Heart left ventricle (tissue), 16 donors: Measurements from ENCODE around the gene TEX13B. TPM values are rescaled to one million over a fixed set of nuclear protein-coding genes. Genes with fewer than 3 reads are reported as not detected.
A peak's percentile ranks its signal among the peaks of the same experiment; 100 is the strongest.

ENCODE experiments used
- ATAC-seq, 4 donors: fragments of 200-7000 bp; cut with Tn5 transposase; one replicate each; pipeline ENCODE4 v1.9.1; 2020 to 2022; ENCODE audit warnings: moderate library complexity in 4 of 4, mild to moderate bottlenecking in 3 of 4, moderate number of reproducible peaks in 1 of 4
- DNase-seq, 5 donors: peaks; one replicate each; pipeline ENCODE4 v3.0.0-alpha.2; 2020
- H3K27ac ChIP-seq, 12 donors: fragments of 200-600 bp; sonication (generic) in 4 of 12; one replicate each; pipeline versions ENCODE4 v1.5.0 to v1.8.0; 2016 to 2022; ENCODE audit warnings: mild to moderate bottlenecking in 2 of 12
- H3K27me3 ChIP-seq, 9 donors: fragments of 200-600 bp; sonication (generic) in 2 of 9; one replicate each; pipeline versions ENCODE4 v1.5.1 to v1.8.0; 2016 to 2022; ENCODE audit warnings: mild to moderate bottlenecking in 3 of 9
- H3K36me3 ChIP-seq, 9 donors: fragments of 200-600 bp; sonication (generic) in 2 of 9; one replicate each; pipeline versions ENCODE4 v1.5.0 to v1.8.0; 2018 to 2022; ENCODE audit warnings: mild to moderate bottlenecking in 2 of 9
- H3K4me1 ChIP-seq, 12 donors: fragments of 200-600 bp; sonication (generic) in 4 of 12; one replicate each; pipeline versions ENCODE4 v1.5.0 to v1.8.0; 2016 to 2022; ENCODE audit warnings: mild to moderate bottlenecking in 3 of 12
- H3K4me3 ChIP-seq, 12 donors: fragments of 200-600 bp; sonication (generic) in 4 of 12; one replicate each; pipeline versions ENCODE4 v1.5.0 to v1.8.0; 2017 to 2022; ENCODE audit warnings: mild to moderate bottlenecking in 9 of 12, moderate library complexity in 4 of 12
- H3K9me3 ChIP-seq, 12 donors: fragments of 200-600 bp; sonication (generic) in 4 of 12; one replicate each; pipeline versions ENCODE4 v1.5.0 to v1.8.0; 2016 to 2022; ENCODE audit warnings: mild to moderate bottlenecking in 1 of 12
- POLR2A ChIP-seq, 2 donors: fragments of 450-650 bp; IDR thresholded peaks; one replicate each; pipeline ENCODE4 v1.6.1; 2017; ENCODE audit warnings: antibody characterized with exemption in 2 of 2, mild to moderate bottlenecking in 2 of 2, moderate library complexity in 2 of 2
- WGBS, 4 donors: extraction: QIAGEN DNeasy Blood & Tissue Kit in 2 of 4; methylation state at CpG; one replicate each; pipeline versions ENCODE4 v1.1.5 to v1.1.7; 2013 to 2018; 5-methylcytosine and 5-hydroxymethylcytosine counted together
- intact Hi-C, 10 donors: fragments of 100-400 bp; cut with DNase I; formaldehyde crosslinking; loops; one replicate each; pipeline versions ENCODE4 v1.11.1 to v1.14.2; 2022
- polyA plus RNA-seq, 2 donors: library from polyadenylated mRNA; stranded (reverse); fragments of 200-250 nt; gene quantifications; one replicate each; pipeline ENCODE4 v1.2.3, GENCODE V29; 2013
- total RNA-seq, 9 donors: library from RNA; depleted of rRNA in 2 of 9; stranded (reverse); fragments of >200 nt in 2 of 9; fragmentation: NEBNext Ultra II Directional in 3 of 9; extraction: Animal tissue kit (Norgen Biotek cat#: 25700) in 3 of 9; gene quantifications; one replicate each; pipeline versions ENCODE4 v1.1.0 to v1.2.4, GENCODE V29; 2016 to 2023
- TF ChIP-seq, protein P1 (sequence below), 12 donors: fragments of 200-600 bp; sonication (generic) in 4 of 12; IDR thresholded peaks; one replicate each; pipeline versions ENCODE4 v1.5.0 to v1.8.0; 2018 to 2022; ENCODE audit warnings: antibody characterized with exemption in 12 of 12, mild to moderate bottlenecking in 5 of 12
- donor health status: ischemic (EF 13 %, LVEDD 7.1; RV severe dilation, severe dysfunction).
- donor health status: healthy with polysubstance abuse.
- donor health status: DM: no; HTN: yes; CAD: no.
- donor health status: DM: no; HTN: no; CAD: no.
- donor health status: ischemic (EF 25% LVEDD 6.9; RV normal size, moderate dysfunction).
- donor health status: ischemic (EF 25% LVEDD 5.7; RV mildly dilated, moderate dysfunction).
- donor health status: healthy.
- donor health status: DM: yes; HTN: yes; CAD: no.
- donor health status: ischemic (EF 35%, LVEDD 5.7; RV mildly dilated, moderate dysfunction).
- donor health status: nonischemic (EF 11% LVEDD 7.7; RV severe dilation, severe dysfunction).
- donor health status: DM: yes; HTN: yes; CAD: no.
- donor health status: PGD.
- donor health status: ischemic (EF 29% LVEDD 5.4; RV normal size, mild dysfunction).
- donor health status: nonischemic (EF 23%, LVEDD 6.1; RV moderate dilation, normal function).

Gene TEX13B
- total and polyA plus RNA-seq, 11 donors, result not detected

DNA sequence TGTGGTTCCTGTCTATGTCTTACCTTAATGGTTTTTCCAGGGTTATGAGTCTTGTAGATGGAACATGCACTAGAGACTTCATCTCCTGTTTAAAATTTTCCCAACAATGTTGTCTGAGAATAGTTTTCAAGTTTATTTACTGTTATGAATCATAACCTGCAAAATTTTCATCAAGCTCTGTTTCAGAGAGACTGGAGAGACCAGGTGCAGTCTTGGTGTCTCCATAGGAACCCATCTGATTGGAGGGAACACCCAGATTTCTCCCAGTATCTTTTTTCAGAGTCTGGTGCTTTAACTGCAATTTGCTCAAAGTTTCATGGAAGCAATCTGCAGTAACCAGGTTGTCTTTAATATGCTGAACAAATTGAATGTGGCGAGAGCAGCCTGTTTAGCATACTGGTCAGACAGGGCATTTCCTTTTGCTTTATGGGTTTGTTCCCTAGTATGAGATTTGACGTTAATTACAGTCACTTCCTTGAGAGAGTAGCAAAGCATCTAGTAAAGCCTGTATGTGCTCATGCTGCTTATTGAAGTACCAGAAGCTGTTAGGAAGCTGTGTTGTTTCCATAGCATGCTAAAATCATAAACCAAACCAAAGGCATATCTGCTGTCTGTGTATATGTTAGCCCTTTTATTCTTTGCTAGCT, 43.9 kb upstream of the TEX13B start:
- Histone ChIP-seq H3K4me3 (no peak overlapping the region), H3K4me1 (no peaks in the 10 kb centered on the region), H3K9me3 (no peaks in the 10 kb centered on the region), H3K27me3 (peaks cover 0 to 35% (median 0%) of the 10 kb centered on the region in 9 donors), H3K36me3 (no peaks in the 10 kb centered on the region), H3K27ac (no peak overlapping the region)
- WGBS, 4 donors, result 65 to 89% (median 71%) methylated on average over 2 of the region's 2 CpGs
- intact Hi-C loops, result loop anchor here in 1 of 10 donors (10.0 kb wide), 1 partner anchor 49 kb away; no protein-coding TSS in a partner anchor
- no peak for ATAC-seq
- no peak for DNase-seq
- TF ChIP-seq POLR2A (IDR thresholded peaks at IDR 0.05), result no peak
- TF ChIP-seq, protein P1, sequence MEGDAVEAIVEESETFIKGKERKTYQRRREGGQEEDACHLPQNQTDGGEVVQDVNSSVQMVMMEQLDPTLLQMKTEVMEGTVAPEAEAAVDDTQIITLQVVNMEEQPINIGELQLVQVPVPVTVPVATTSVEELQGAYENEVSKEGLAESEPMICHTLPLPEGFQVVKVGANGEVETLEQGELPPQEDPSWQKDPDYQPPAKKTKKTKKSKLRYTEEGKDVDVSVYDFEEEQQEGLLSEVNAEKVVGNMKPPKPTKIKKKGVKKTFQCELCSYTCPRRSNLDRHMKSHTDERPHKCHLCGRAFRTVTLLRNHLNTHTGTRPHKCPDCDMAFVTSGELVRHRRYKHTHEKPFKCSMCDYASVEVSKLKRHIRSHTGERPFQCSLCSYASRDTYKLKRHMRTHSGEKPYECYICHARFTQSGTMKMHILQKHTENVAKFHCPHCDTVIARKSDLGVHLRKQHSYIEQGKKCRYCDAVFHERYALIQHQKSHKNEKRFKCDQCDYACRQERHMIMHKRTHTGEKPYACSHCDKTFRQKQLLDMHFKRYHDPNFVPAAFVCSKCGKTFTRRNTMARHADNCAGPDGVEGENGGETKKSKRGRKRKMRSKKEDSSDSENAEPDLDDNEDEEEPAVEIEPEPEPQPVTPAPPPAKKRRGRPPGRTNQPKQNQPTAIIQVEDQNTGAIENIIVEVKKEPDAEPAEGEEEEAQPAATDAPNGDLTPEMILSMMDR (IDR thresholded peaks at IDR 0.05), result no peak

DNA sequence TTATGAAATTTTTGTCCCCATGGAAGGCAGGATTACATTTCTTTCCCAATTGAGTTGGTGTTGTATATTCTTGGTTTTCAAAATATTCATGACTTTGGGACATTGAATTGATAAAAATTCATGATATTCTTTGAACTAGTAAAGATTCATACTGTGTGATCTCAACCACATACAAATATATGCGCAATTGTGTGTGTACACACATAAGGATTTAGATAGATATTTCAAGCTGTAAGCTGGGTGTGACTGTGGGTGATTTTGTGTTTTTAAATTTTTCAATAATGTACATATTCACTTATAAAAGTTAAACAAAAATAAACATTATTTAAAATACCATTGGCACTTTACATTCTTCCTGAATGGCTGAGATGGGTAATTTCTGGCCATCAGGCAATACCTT, 43.2 kb upstream of the TEX13B start:
- DNase-seq (no peak), ATAC-seq (no peak)
- H3K27me3 ChIP-seq, result peaks cover 0 to 40% (median 0%) of the 10 kb centered on the region in 9 donors
- no peaks in the 10 kb centered on the region for H3K36me3 ChIP-seq
- 83 to 100% (median 94%) methylated on average over 1 of the region's 1 CpG for WGBS, 4 donors
- intact Hi-C loops, result loop anchor here in 1 of 10 donors (10.0 kb wide), 1 partner anchor 49 kb away; no protein-coding TSS in a partner anchor
- no peak for TF ChIP-seq POLR2A (IDR thresholded peaks at IDR 0.05)
- TF ChIP-seq, protein P1 (IDR thresholded peaks at IDR 0.05), result no peak
- no peaks in the 10 kb centered on the region for H3K9me3 ChIP-seq
- no peak overlapping the region for H3K27ac ChIP-seq
- H3K4me1 ChIP-seq, result no peaks in the 10 kb centered on the region
- no peak overlapping the region for H3K4me3 ChIP-seq

DNA sequence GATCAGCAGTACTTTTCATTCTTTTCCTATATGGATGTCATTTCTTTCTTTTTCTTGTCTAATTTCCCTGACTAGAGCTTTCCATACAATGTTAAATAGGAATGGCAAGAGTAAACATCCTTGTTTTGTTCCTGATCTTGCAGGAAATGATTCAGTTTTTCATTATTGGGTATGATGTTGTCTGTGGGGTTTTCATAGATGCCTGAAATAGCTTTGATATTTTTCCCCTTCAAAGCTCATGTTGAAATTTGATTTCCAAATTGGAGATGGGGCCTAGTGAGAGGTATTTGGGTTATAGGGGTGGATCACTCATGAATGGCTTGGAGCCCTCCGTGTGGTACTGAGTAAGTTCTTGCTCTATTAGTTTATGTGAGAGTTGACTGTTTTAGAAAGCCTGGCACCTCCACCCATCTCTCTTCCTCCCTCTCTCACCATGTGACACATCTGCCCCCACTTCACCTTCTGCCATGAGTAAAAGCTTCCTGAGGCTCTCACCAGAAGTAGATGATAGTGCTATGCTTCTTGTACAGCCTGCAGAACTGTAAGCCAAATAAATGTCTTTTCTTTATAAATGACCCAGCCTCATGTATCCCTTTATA, 40.4 kb upstream of the TEX13B start:
- no peak overlapping the region for H3K4me3 ChIP-seq
- no peak for TF ChIP-seq POLR2A (IDR thresholded peaks at IDR 0.05)
- TF ChIP-seq, protein P1 (IDR thresholded peaks at IDR 0.05), result no peak
- H3K36me3 ChIP-seq, result no peaks in the 10 kb centered on the region
- intact Hi-C loops, result loop anchor here in 5 of 10 donors (5.0 to 10.0 kb wide), 3 partner anchors 50 to 115 kb away; no protein-coding TSS in a partner anchor
- peaks cover 0 to 35% (median 0%) of the 10 kb centered on the region in 9 donors for H3K27me3 ChIP-seq
- no peaks in the 10 kb centered on the region for H3K9me3 ChIP-seq
- no peak overlapping the region for H3K27ac ChIP-seq
- no peak for ATAC-seq
- no peak for DNase-seq
- WGBS, 4 donors, result 43 to 86% (median 64%) methylated on average over 1 of the region's 1 CpG
- no peaks in the 10 kb centered on the region for H3K4me1 ChIP-seq

DNA sequence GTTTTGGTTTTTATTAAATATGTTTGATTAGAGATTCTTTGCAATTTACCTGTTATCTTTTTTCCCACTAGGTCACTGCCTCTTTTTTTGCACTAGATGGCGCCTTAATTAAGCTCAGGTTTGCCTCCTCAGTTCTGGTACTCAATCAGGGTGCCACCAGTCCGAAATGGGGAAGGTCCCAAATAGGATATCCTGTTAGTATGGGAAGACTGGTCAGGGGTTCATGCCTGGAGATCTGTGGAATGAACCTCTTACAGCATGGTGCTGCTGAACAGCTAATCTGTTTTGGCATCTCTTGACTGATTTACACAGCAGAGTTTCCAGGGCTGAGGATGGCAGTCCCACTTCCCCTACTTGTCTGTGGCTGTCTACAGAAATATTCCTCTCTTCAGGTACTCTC, 38.5 kb upstream of the TEX13B start:
- Histone ChIP-seq H3K4me1 (no peaks in the 10 kb centered on the region), H3K27ac (no peak overlapping the region), H3K36me3 (no peaks in the 10 kb centered on the region), H3K9me3 (no peaks in the 10 kb centered on the region), H3K4me3 (no peak overlapping the region), H3K27me3 (peaks cover 0 to 15% (median 0%) of the 10 kb centered on the region in 9 donors)
- DNase-seq (no peak), ATAC-seq (no peak)
- intact Hi-C loops, result loop anchor here in 6 of 10 donors (2.0 to 10.0 kb wide), 5 partner anchors 52 to 118 kb away; no protein-coding TSS in a partner anchor
- TF ChIP-seq, protein P1 (IDR thresholded peaks at IDR 0.05), result peak; percentile 25 to 50 (median 38)
- no peak for TF ChIP-seq POLR2A (IDR thresholded peaks at IDR 0.05)
- 4 to 48% (median 22%) methylated on average over 2 of the region's 2 CpGs for WGBS, 4 donors
